Measurements from ENCODE around the gene CSNK1G3.

CSNK1G3 gene

GRCh38 chr5:123518111-123518510 lies 6.1 kb downstream of the CSNK1G3 start:
- no peak overlapping the region for H2BK120ac ChIP-seq (ENCODE audit: low read depth, low read length)
- DNase-seq (ENCODE audit: low spot score): no peak
- no peak overlapping the region for H3K18ac ChIP-seq (ENCODE audit: low read length)
- H4K8ac ChIP-seq (ENCODE audit: low read depth, low read length): no peak overlapping the region
- H3K4ac ChIP-seq (ENCODE audit: low read length): no peak overlapping the region
- H3K9ac ChIP-seq (ENCODE audit: low read depth, low read length, poor library complexity): no peak overlapping the region
- no peak overlapping the region for H2BK15ac ChIP-seq (ENCODE audit: low read length)
- H4K91ac ChIP-seq (ENCODE audit: low read depth, low read length, poor library complexity): no peak overlapping the region
- no peak overlapping the region for H3K4me3 ChIP-seq (ENCODE audit: low read length in 2 of 2)
- H2AFZ ChIP-seq (ENCODE audit: low read length): no peak overlapping the region
- no peak overlapping the region for H3K27ac ChIP-seq (replicated peaks; ENCODE audit: low read length)
- no peaks in the 10 kb centered on the region for H3K27me3 ChIP-seq (ENCODE audit: control insufficient read depth in 3 of 3, insufficient read depth in 3 of 3, low read depth in 1 of 3, low read length in 3 of 3)
- no peak overlapping the region for H3K14ac ChIP-seq (ENCODE audit: low read length)
- no peak overlapping the region for H2BK12ac ChIP-seq (ENCODE audit: low read length)
- H3K79me1 ChIP-seq (ENCODE audit: low read depth, low read length): peaks cover 2% of the 10 kb centered on the region
- no peaks in the 10 kb centered on the region for H3K9me3 ChIP-seq (replicated peaks in 1 of 2; ENCODE audit: control insufficient read depth in 2 of 2, insufficient read depth in 1 of 2, low read depth in 1 of 2, low read length in 2 of 2)
- H3K23ac ChIP-seq (ENCODE audit: low read depth, low read length, poor library complexity): no peak overlapping the region
- H2AK5ac ChIP-seq (ENCODE audit: low read depth, low read length): no peak overlapping the region
- no peak overlapping the region for H3K4me2 ChIP-seq (ENCODE audit: insufficient read depth, low read length, poor library complexity, severe bottlenecking)
- H2BK5ac ChIP-seq (ENCODE audit: low read length): no peak overlapping the region
- peaks cover 0 to 3% of the 10 kb centered on the region in 2 donors for H3K4me1 ChIP-seq (ENCODE audit: control insufficient read depth in 2 of 2, insufficient read depth in 1 of 2, low read depth in 1 of 2, low read length in 2 of 2)
- peaks cover 0 to 1% of the 10 kb centered on the region in 2 donors for H3K36me3 ChIP-seq (replicated peaks in 1 of 2; ENCODE audit: control insufficient read depth in 2 of 2, insufficient read depth in 2 of 2, low read length in 2 of 2)

GRCh38 chr5:123520677-123521247 lies 8.8 kb downstream of the CSNK1G3 start:
- Histone ChIP-seq H2BK120ac (ENCODE audit: low read depth, low read length) (no peak overlapping the region), H3K79me1 (ENCODE audit: low read depth, low read length) (no peaks in the 10 kb centered on the region), H3K4me1 (ENCODE audit: control insufficient read depth in 2 of 2, insufficient read depth in 1 of 2, low read depth in 1 of 2, low read length in 2 of 2) (no peaks in the 10 kb centered on the region), H2AFZ (ENCODE audit: low read length) (no peak overlapping the region), H2AK5ac (ENCODE audit: low read depth, low read length) (no peak overlapping the region), H3K36me3 (replicated peaks in 1 of 2; ENCODE audit: control insufficient read depth in 2 of 2, insufficient read depth in 2 of 2, low read length in 2 of 2) (no peaks in the 10 kb centered on the region), H4K8ac (ENCODE audit: low read depth, low read length) (no peak overlapping the region), H3K27me3 (ENCODE audit: control insufficient read depth in 3 of 3, insufficient read depth in 3 of 3, low read depth in 1 of 3, low read length in 3 of 3) (no peaks in the 10 kb centered on the region), H3K4ac (ENCODE audit: low read length) (no peak overlapping the region), H3K18ac (ENCODE audit: low read length) (no peak overlapping the region), H3K4me3 (ENCODE audit: low read length in 2 of 2) (no peak overlapping the region), H2BK15ac (ENCODE audit: low read length) (no peak overlapping the region), H3K9ac (ENCODE audit: low read depth, low read length, poor library complexity) (no peak overlapping the region), H3K4me2 (ENCODE audit: insufficient read depth, low read length, poor library complexity, severe bottlenecking) (no peak overlapping the region), H3K23ac (ENCODE audit: low read depth, low read length, poor library complexity) (no peak overlapping the region), H3K27ac (replicated peaks; ENCODE audit: low read length) (no peak overlapping the region), H2BK12ac (ENCODE audit: low read length) (no peak overlapping the region), H3K9me3 (replicated peaks in 1 of 2; ENCODE audit: control insufficient read depth in 2 of 2, insufficient read depth in 1 of 2, low read depth in 1 of 2, low read length in 2 of 2) (no peaks in the 10 kb centered on the region), H2BK5ac (ENCODE audit: low read length) (no peak overlapping the region), H4K91ac (ENCODE audit: low read depth, low read length, poor library complexity) (no peak overlapping the region), H3K14ac (ENCODE audit: low read length) (no peak overlapping the region)
- DNase-seq (ENCODE audit: low spot score): no peak

- no peak overlapping the region for H2AFZ ChIP-seq (ENCODE audit: low read length)
- H3K4me2 ChIP-seq (ENCODE audit: insufficient read depth, low read length, poor library complexity, severe bottlenecking): no peak overlapping the region
- no peak overlapping the region for H2BK12ac ChIP-seq (ENCODE audit: low read length)
- DNase-seq (ENCODE audit: low spot score): no peak
- no peak overlapping the region for H2AK5ac ChIP-seq (ENCODE audit: low read depth, low read length)
- no peak overlapping the region for H3K14ac ChIP-seq (ENCODE audit: low read length)
- H3K4me3 ChIP-seq (ENCODE audit: low read length in 2 of 2): no peak overlapping the region
- no peak overlapping the region for H2BK120ac ChIP-seq (ENCODE audit: low read depth, low read length)
- H3K27me3 ChIP-seq (ENCODE audit: control insufficient read depth in 3 of 3, insufficient read depth in 3 of 3, low read depth in 1 of 3, low read length in 3 of 3): no peaks in the 10 kb centered on the region
- no peak overlapping the region for H4K91ac ChIP-seq (ENCODE audit: low read depth, low read length, poor library complexity)
- H3K4me1 ChIP-seq (ENCODE audit: control insufficient read depth in 2 of 2, insufficient read depth in 1 of 2, low read depth in 1 of 2, low read length in 2 of 2): no peaks in the 10 kb centered on the region
- no peak overlapping the region for H4K8ac ChIP-seq (ENCODE audit: low read depth, low read length)
- no peak overlapping the region for H3K23ac ChIP-seq (ENCODE audit: low read depth, low read length, poor library complexity)
- no peak overlapping the region for H3K4ac ChIP-seq (ENCODE audit: low read length)
- H3K9me3 ChIP-seq (replicated peaks in 1 of 2; ENCODE audit: control insufficient read depth in 2 of 2, insufficient read depth in 1 of 2, low read depth in 1 of 2, low read length in 2 of 2): no peaks in the 10 kb centered on the region
- no peak overlapping the region for H3K27ac ChIP-seq (replicated peaks; ENCODE audit: low read length)
- H3K36me3 ChIP-seq (replicated peaks in 1 of 2; ENCODE audit: control insufficient read depth in 2 of 2, insufficient read depth in 2 of 2, low read length in 2 of 2): no peaks in the 10 kb centered on the region
- WGBS, 2 donors (ENCODE audit: extremely low coverage in 2 of 2, insufficient read length in 2 of 2, insufficient replicate concordance in 1 of 2): no CpG with 5 or more reads among the region's 4 CpGs
- H2BK15ac ChIP-seq (ENCODE audit: low read length): no peak overlapping the region
- no peak overlapping the region for H3K18ac ChIP-seq (ENCODE audit: low read length)
- H3K79me1 ChIP-seq (ENCODE audit: low read depth, low read length): no peaks in the 10 kb centered on the region
- H3K9ac ChIP-seq (ENCODE audit: low read depth, low read length, poor library complexity): no peak overlapping the region
- H2BK5ac ChIP-seq (ENCODE audit: low read length): no peak overlapping the region
Observed at GRCh38 chr5:123524146-123524545, 12.2 kb downstream of the CSNK1G3 start.

- H3K27me3 ChIP-seq (ENCODE audit: control insufficient read depth in 3 of 3, insufficient read depth in 3 of 3, low read depth in 1 of 3, low read length in 3 of 3): no peaks in the 10 kb centered on the region
- no peak overlapping the region for H3K4me2 ChIP-seq (ENCODE audit: insufficient read depth, low read length, poor library complexity, severe bottlenecking)
- no peaks in the 10 kb centered on the region for H3K4me1 ChIP-seq (ENCODE audit: control insufficient read depth in 2 of 2, insufficient read depth in 1 of 2, low read depth in 1 of 2, low read length in 2 of 2)
- DNase-seq (ENCODE audit: low spot score): no peak
- H3K27ac ChIP-seq (replicated peaks; ENCODE audit: low read length): no peak overlapping the region
- no peak overlapping the region for H2BK15ac ChIP-seq (ENCODE audit: low read length)
- H2BK12ac ChIP-seq (ENCODE audit: low read length): no peak overlapping the region
- H4K91ac ChIP-seq (ENCODE audit: low read depth, low read length, poor library complexity): no peak overlapping the region
- no peak overlapping the region for H3K14ac ChIP-seq (ENCODE audit: low read length)
- no peak overlapping the region for H3K23ac ChIP-seq (ENCODE audit: low read depth, low read length, poor library complexity)
- H3K4me3 ChIP-seq (ENCODE audit: low read length in 2 of 2): no peak overlapping the region
- H3K4ac ChIP-seq (ENCODE audit: low read length): no peak overlapping the region
- no peak overlapping the region for H3K9ac ChIP-seq (ENCODE audit: low read depth, low read length, poor library complexity)
- H2BK5ac ChIP-seq (ENCODE audit: low read length): no peak overlapping the region
- no peak overlapping the region for H3K18ac ChIP-seq (ENCODE audit: low read length)
- no peak overlapping the region for H2BK120ac ChIP-seq (ENCODE audit: low read depth, low read length)
- H3K9me3 ChIP-seq (replicated peaks in 1 of 2; ENCODE audit: control insufficient read depth in 2 of 2, insufficient read depth in 1 of 2, low read depth in 1 of 2, low read length in 2 of 2): no peaks in the 10 kb centered on the region
- H2AFZ ChIP-seq (ENCODE audit: low read length): no peak overlapping the region
- no peaks in the 10 kb centered on the region for H3K79me1 ChIP-seq (ENCODE audit: low read depth, low read length)
- no peaks in the 10 kb centered on the region for H3K36me3 ChIP-seq (replicated peaks in 1 of 2; ENCODE audit: control insufficient read depth in 2 of 2, insufficient read depth in 2 of 2, low read length in 2 of 2)
- H2AK5ac ChIP-seq (ENCODE audit: low read depth, low read length): no peak overlapping the region
- H4K8ac ChIP-seq (ENCODE audit: low read depth, low read length): no peak overlapping the region
Observed at GRCh38 chr5:123527190-123527589, 15.2 kb downstream of the CSNK1G3 start.
